B cell (primary cell): Measurements from ENCODE around the gene NOC2L. TPM values are rescaled to one million over a fixed set of nuclear protein-coding genes. Genes with fewer than 3 reads are reported as not detected.

Source experiments
- ATAC-seq: fragments of 200-7000 bp; cut with Tn5 transposase; one replicate; pipeline ENCODE4 v1.10.0; 2021; ENCODE audit warnings: low read depth, mild to moderate bottlenecking, moderate number of reproducible peaks, moderate library complexity
- CTCF ChIA-PET: fragments of 350-600 bp; sonication (Branson Sonifier 250); formaldehyde crosslinking; loops from one replicate; lab custom pipeline; 2021; ENCODE audit warnings: antibody characterized with exemption, inconsistent platforms; lab: Charles Lee
- POLR2A ChIA-PET: fragments of 350-600 bp; sonication (Branson Sonifier 250); formaldehyde crosslinking; loops from one replicate; lab custom pipeline; 2021; ENCODE audit warnings: antibody characterized with exemption; lab: Charles Lee
- DNase-seq: peaks from one replicate; pipeline ENCODE4 v3.0.0; 2013
- H2AFZ ChIP-seq: 2 replicates; pipeline ENCODE4 v1.6.1; 2012; ENCODE audit warnings: mild to moderate bottlenecking, low read depth, low read length; ENCODE audit not compliant: insufficient read depth, poor library complexity, severe bottlenecking
- H3K27ac ChIP-seq, 2 donors: 1 replicate in 1 of 2; 2 replicates in 1 of 2; pipeline ENCODE4 v1.5.1; 2012 to 2013; ENCODE audit warnings: low read length in 2 of 2, mild to moderate bottlenecking in 2 of 2, moderate library complexity in 1 of 2
- H3K27me3 ChIP-seq, 4 experiments: fragments of 200-600 bp in 1 of 4; sonication (generic) in 1 of 4; replicated peaks in 1 of 4; 1 replicate in 2 of 4; 2 replicates in 2 of 4; pipeline versions ENCODE4 v1.6.1 to v1.7.0; 2013 to 2016; ENCODE audit warnings: low read length in 3 of 4, mild to moderate bottlenecking in 2 of 4, mixed read lengths in 1 of 4, moderate library complexity in 1 of 4; ENCODE audit not compliant: insufficient read depth in 4 of 4, control insufficient read depth in 3 of 4; ENCODE audit errors: control extremely low read depth in 1 of 4
- H3K36me3 ChIP-seq, 2 experiments: replicated peaks in 1 of 2; 1 replicate in 1 of 2; 2 replicates in 1 of 2; pipeline versions ENCODE4 v1.6.1 to v1.7.1; 2013; ENCODE audit warnings: low read length in 1 of 2; ENCODE audit not compliant: insufficient read depth in 2 of 2, control insufficient read depth in 1 of 2; ENCODE audit errors: control extremely low read depth in 1 of 2, extremely low read depth in 1 of 2
- H3K4me1 ChIP-seq, 2 donors: fragments of 200-600 bp in 1 of 2; sonication (generic) in 1 of 2; 1 replicate in 1 of 2; 2 replicates in 1 of 2; pipeline versions ENCODE4 v1.5.1 to v1.6.1; 2013 to 2017; ENCODE audit warnings: low read length in 2 of 2; ENCODE audit not compliant: control insufficient read depth in 2 of 2, insufficient read depth in 2 of 2
- H3K4me2 ChIP-seq: replicated peaks from 2 replicates; pipeline ENCODE3; 2012; ENCODE audit warnings: mild to moderate bottlenecking, low read depth, low read length; ENCODE audit not compliant: poor library complexity, severe bottlenecking
- H3K4me3 ChIP-seq, 5 experiments: fragments of 200-600 bp in 1 of 5; sonication (generic) in 1 of 5; 1 replicate in 3 of 5; 2 replicates in 2 of 5; pipeline versions ENCODE4 v1.5.1 to v1.7.0; 2011 to 2016; ENCODE audit warnings: low read length in 4 of 5, mild to moderate bottlenecking in 4 of 5, low read depth in 2 of 5, control low read depth in 1 of 5, moderate library complexity in 1 of 5; ENCODE audit not compliant: insufficient read depth in 1 of 5; ENCODE audit errors: control extremely low read depth in 1 of 5, extremely low read depth in 1 of 5
- H3K79me2 ChIP-seq: fragments of 200-600 bp; sonication (generic); one replicate; pipeline ENCODE4 v1.6.0; 2016; ENCODE audit warnings: low read length; ENCODE audit not compliant: control insufficient read depth, insufficient read depth
- H3K9ac ChIP-seq: fragments of 200-600 bp; sonication (generic); 2 replicates; pipeline ENCODE4 v1.6.1; 2017; ENCODE audit warnings: mild to moderate bottlenecking, low read length, moderate library complexity
- H3K9me3 ChIP-seq, 3 donors: one replicate each; pipeline versions ENCODE4 v1.6.1 to v1.7.1; 2013; ENCODE audit warnings: low read length in 2 of 3; ENCODE audit not compliant: control insufficient read depth in 2 of 3, insufficient read depth in 1 of 3; ENCODE audit errors: control extremely low read depth in 1 of 3
- H4K20me1 ChIP-seq: 2 replicates; pipeline ENCODE4 v1.6.0; 2012; ENCODE audit warnings: mild to moderate bottlenecking, low read length; ENCODE audit not compliant: insufficient read depth, control insufficient read depth, poor library complexity, severe bottlenecking
- H3K27ac Mint-ChIP-seq: one replicate; pipeline ENCODE4 v1.8.0; 2021; ENCODE audit warnings: mixed read lengths
- H3K27me3 Mint-ChIP-seq: one replicate; pipeline ENCODE4 v1.8.0; 2021; ENCODE audit warnings: mixed read lengths
- H3K4me1 Mint-ChIP-seq: one replicate; pipeline ENCODE4 v1.8.0; 2021; ENCODE audit warnings: mixed read lengths
- H3K4me3 Mint-ChIP-seq: one replicate; pipeline ENCODE4 v1.8.0; 2021; ENCODE audit warnings: mixed read lengths
- H3K9me3 Mint-ChIP-seq: one replicate; pipeline ENCODE4 v1.8.0; 2022; ENCODE audit warnings: mixed read lengths; ENCODE audit not compliant: insufficient read depth
- CTCF ChIP-seq: fragments of 200-600 bp; IDR thresholded peaks from one replicate; pipeline ENCODE4 v1.8.0; 2022; ENCODE audit warnings: antibody characterized with exemption, mild to moderate bottlenecking
- EZH2 ChIP-seq: IDR thresholded peaks from 2 replicates; pipeline ENCODE4 v1.6.1; 2012; ENCODE audit warnings: borderline replicate concordance, low read depth, mild to moderate bottlenecking, moderate library complexity, low read length; ENCODE audit not compliant: insufficient read depth, poor library complexity, severe bottlenecking
- WGBS: methylation state at CpG from one replicate; pipeline ENCODE4 v1.1.5; 2013; ENCODE audit warnings: missing lambda C conversion rate; ENCODE audit not compliant: insufficient coverage; 5-methylcytosine and 5-hydroxymethylcytosine counted together
- intact Hi-C: fragments of 100-400 bp; cut with micrococcal nuclease; formaldehyde crosslinking; loops from one replicate; pipeline ENCODE4 v1.10.0; 2022
- polyA plus RNA-seq: library from polyadenylated mRNA; depleted of rRNA; stranded (reverse); fragments of >200 nt; gene quantifications from 2 replicates; pipeline ENCODE4 v1.2.3, GENCODE V29; 2012
- total RNA-seq, 2 donors: library from RNA; stranded (reverse); fragments of 120-200 nt in 1 of 2; gene quantifications; 1 replicate in 1 of 2; 2 replicates in 1 of 2; pipeline versions ENCODE4 v1.2.3 to v1.2.4, GENCODE V29; 2013 to 2022

NOC2L gene
- total and polyA plus RNA-seq, 2 donors (not counting 1 experiment from before 2014, with no cell fraction given): 48.0 to 64.1 TPM

- Histone ChIP-seq H2AFZ (no peak overlapping the region), H4K20me1 (no peaks in the 10 kb centered on the region), H3K4me3 (no peak overlapping the region), H3K9me3 (no peaks in the 10 kb centered on the region), H3K27me3 (peaks cover 0 to 60% (median 12%) of the 10 kb centered on the region in 4 experiments), H3K36me3 (no peaks in the 10 kb centered on the region), H3K4me1 (peaks cover 7 to 13% of the 10 kb centered on the region in 2 donors), H3K79me2 (no peaks in the 10 kb centered on the region), H3K4me2 (no peak overlapping the region), H3K27ac (no peak overlapping the region), H3K9ac (no peak overlapping the region)
- H3K27ac Mint-ChIP-seq: no peak overlapping the region
- peaks cover 30% of the 10 kb centered on the region for H3K27me3 Mint-ChIP-seq
- no peak for ATAC-seq
- WGBS: 90% methylated on average over 40 of the region's 40 CpGs
- TF ChIP-seq EZH2 (no peak), CTCF (no peak)
- H3K4me1 Mint-ChIP-seq: peaks cover 6% of the 10 kb centered on the region
- H3K4me3 Mint-ChIP-seq: no peak overlapping the region
- ChIA-PET POLR2A (no interaction called here), CTCF (no interaction called here)
- H3K9me3 Mint-ChIP-seq: no peaks in the 10 kb centered on the region
- intact Hi-C loops: no loop called here
- no peak for DNase-seq
Observed at GRCh38 chr1:929712-930632, 29.1 kb downstream of the NOC2L start.
